IPS DF 4.7 (cell line): ENCODE measurements around the gene USP10.
"Not testable (repeated sequence)": the region's sequence is repeated elsewhere in the genome, so short reads cannot be mapped to it uniquely, and the experiment has no call there.

ENCODE experiments used
- DNase-seq: peaks from one replicate; pipeline ENCODE4 v3.0.0-alpha.2; 2013; ENCODE audit warnings: low spot score; ENCODE audit errors: extremely low read depth

The USP10 gene

GRCh38 chr16:84672276-84673202 is 27.3 kb upstream of the USP10 start:
- no peak for DNase-seq

- no peak for DNase-seq
Observed at GRCh38 chr16:84673203-84673535, 26.6 kb upstream of the USP10 start.

- DNase-seq: no peak
Observed at GRCh38 chr16:84673561-84673960, 26.2 kb upstream of the USP10 start.

DNA sequence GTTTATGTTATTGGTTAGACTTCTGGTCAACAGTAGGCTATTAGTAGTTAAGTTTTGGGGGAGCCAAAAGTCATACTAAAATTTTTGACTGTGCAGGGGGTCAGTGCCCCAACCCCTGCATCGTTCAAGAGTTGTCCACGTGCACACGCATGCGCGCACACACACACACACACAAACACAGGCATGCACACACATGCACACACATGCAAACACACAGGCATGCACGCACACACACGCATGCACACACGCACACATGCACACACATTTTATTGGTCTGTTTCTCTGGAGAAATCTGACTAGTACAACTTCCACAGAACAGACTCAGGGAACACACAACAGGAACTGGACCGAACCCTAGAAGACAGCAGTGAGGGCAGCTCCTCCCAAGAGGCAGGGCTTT is 24.4 kb upstream of the USP10 start:
- DNase-seq: no peak

DNA sequence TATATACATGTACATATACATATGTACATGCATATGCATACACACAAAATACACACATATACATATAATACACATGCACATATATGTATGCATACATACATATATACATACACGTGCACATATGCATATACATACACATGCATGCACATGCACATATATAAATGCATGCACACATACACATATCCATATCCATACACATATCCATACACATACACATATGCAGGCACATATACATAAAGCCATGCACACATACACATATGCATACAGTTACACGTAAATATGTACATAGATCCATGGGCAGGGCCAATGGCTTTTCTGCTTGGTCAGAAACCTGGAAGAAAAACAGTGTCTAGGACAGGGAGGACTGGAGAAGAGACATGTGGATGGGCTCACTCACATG is 23.9 kb upstream of the USP10 start:
- DNase-seq: no peak

DNA sequence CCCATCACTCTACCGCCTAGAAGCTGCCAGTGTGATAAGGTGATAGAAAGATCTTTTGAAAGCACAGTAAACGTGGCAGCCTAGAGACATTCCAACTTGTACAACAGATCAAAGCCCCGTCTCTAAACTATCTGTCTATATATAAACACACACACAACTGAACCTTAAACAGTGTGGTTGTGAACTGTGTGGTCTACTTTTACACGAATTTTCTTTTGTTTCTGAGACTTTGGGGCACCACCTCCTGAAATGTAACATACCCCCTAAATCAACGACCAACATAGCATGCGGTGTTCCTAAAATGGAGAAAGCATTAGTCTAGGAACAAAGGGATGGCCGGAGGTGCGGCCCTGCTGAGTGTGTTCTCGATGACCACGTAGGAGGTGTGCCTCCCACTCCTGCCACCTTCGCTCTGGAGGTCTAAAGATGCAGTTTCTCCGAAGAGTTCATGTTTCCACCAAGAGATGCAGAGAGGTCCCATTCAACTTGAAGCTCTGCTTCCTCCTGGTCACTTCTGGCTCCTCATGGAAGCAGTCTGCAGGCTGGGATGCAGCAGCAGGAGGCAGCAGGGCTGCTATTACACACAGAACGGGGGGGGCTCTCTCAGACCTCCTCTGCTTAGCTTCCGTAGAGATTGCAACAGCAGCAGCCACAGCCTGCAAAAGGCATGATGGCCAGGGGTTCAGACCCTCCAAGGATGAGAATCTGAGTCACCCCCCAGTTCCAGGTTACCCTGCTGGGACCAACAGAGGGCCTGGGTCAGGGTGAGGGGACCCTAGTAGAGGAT is 22.6 kb upstream of the USP10 start:
- DNase-seq: no peak

DNA sequence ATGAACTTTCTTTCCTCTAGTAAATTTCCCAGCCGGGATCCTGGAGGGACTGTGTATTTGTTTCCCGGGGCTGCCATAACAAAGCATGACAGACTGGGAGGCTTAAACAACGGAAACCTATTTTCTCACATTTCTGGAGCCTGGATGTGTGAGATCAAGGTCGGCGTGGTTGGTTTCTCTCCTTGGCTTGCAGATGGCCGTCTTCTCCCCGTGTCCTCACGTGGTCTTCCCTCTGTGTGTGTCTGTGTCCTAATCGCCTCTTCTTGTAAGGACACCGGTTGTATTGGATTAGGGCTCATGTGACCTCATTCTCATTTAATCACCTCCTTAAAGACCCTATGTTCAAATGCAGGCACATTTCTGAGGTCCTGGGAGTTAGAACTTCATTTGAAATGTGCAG is 22.0 kb upstream of the USP10 start:
- no peak for DNase-seq

GRCh38 chr16:84678541-84678940 is 21.3 kb upstream of the USP10 start:
- no peak for DNase-seq

DNA sequence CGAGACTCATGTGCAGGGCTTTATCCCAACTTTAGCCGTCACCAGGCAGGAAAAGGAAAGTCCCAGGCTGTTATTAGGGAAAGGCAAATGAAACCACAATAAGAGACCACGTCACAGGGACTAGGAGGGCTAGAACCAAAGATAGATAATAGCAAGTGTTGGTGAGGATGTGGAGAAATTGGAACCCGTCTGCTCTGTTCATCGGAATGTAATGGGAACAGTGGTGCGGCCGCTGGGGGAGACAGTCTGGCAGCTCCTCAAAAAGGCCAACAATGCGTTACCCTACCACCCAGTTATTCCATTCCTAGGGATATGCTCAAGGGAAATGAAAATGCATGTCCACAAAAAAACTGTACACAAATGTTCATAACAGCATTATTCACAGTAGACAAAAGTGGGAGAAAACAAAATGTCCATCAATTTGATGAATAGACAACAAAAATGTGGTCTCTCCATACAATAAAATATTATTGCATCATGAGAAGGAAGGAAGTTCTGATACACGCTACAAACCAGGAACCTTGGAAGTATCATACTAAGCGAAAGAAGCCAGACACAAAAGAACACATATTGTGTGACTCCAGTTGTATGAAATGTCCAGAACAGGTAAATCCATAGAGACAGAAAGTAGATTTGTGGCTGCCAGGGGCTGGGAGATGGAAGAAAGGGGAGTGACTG is 19.5 kb upstream of the USP10 start:
- DNase-seq: no peak

DNA sequence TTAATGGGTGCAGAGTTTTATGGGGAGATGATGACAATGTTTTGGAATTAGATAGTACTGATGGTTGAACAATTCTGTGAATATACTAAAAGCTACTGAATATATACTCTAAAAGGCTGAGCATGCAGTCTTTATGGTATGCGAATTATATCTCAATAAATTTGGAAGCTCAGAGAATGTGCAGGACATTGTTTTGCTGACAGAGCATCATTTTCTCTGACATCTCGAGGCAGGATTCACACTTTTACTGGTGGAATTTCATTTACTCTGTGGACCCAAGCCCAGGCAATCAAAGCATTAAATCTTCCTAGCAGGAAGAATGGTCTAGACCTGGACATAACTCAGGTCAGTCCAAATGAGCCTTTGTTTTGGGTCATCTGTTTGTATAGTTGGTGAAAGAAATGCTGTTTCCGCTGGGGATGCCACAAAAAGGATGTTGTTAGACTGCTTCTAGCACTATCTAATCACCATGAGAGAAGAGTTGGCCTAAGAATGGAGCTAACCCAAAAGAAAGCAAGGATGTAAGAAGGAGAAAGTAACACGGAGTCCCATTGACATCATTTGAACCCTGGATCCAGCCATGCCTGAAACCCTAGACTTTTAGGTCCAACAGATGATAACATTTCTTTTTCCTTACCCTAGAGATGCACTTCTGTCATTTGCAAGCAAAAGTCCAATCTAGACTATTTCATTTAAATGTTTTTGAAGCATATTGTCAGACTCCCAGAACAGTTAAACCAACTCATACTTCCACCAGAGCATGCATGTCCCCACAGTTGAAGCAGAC is 18.8 kb upstream of the USP10 start:
- no peak for DNase-seq

DNA sequence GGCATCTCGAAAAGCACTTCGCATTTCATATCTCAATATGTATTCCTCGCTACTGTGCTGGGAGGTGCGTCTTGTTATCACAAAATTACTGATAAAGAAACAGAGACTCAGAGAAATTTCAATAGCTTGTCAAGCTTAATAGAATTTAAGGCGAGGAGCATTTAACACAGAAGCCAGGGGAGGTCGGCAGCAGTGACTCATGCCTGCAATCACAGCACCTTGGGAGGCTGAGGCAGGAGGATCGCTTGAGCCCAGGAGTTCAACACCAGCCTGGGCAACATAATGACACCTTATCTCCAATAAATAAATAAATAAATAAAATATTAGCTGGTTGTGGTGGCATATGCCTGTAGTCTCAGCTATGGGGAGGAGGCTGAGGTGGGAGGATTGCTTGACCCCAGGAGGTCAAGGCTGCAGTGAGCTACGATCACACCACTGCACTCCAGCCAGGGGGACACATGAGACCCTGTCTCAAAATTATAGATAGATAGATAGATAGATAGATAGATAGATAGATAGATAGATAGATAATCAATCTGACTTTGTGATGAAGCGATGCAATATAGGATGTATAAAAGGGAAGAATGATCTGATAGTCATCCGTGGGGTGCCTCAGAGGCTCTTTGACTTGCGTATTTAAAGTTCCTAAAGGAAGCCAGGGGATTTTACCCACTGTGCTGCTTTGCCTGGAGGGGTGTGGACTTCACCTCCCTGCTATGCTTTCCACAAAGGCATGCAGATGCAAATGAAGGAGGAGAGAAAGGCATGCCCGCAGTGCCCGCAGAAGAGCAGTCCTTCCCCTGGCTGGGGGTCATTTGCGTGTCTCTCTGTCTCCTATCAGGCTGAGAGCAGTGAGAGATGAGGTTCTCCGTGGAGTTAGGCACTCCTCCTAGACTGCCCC is 15.9 kb upstream of the USP10 start:
- DNase-seq: no peak

DNA sequence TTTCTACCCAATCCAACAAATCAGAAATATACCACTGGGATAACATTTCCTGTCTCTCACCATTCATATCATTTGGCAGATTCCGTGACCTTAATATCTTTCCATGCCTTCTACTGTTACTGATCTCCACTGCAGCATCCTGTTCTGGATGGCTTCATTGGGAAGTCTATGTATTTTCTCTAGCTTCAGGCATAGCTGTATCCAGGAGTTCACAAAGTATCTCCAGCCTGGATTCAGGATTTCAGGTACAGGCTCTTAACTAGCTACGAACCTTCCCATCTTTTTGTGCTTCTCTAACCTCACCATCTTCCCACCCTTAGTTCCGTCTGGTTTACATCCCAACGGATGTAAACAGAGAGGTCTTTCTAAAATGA is 15.2 kb upstream of the USP10 start:
- DNase-seq: no peak

- DNase-seq: no peak
Observed at GRCh38 chr16:84685210-84685609, 14.6 kb upstream of the USP10 start.

DNA sequence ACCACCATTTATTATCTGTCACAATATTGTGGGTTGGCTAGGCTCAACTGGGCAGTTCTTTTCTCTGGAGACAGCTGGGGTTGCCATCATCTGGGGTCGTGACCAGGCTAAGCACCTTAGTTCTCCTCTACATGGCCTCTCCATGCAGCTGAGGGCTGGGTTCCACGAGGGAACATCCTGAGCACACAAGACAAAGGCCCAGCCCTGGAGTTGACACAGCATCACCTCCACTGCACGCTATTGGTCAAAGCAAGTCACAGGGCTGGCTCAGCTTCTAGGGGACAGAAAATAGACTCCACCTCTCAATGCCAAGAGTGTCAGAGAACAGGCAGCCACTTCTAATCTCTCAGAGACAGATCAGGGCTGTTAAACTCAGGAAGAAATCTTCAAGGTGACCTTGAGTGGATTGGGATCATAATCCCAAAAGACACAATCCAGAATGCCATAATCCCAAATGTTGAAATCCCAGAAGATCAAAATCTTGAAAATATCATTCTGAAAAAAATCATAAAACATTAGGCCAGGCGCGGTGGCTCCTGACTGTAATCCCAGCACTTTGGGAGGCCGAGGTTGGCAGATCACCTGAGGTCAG is 13.0 kb upstream of the USP10 start:
- DNase-seq: no peak

DNA sequence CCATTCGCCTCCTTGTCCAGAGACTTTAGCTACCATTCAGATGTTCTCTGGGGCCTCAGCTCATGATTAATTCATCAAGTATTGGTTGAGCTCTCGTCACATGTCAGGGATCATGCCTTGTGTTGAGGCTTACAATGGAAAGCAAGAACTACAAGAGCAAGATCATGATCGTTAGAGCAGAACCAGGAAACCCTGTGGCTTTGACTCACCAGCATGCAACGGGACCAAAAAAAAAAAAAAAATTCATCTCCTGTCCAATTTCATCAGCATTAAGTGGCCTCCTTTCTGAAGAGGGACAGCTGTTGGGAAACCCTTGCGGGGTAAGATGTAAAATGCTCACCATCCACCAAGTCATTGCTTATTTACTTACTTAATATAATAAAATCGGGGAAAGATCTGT is 12.1 kb upstream of the USP10 start:
- no peak for DNase-seq

DNA sequence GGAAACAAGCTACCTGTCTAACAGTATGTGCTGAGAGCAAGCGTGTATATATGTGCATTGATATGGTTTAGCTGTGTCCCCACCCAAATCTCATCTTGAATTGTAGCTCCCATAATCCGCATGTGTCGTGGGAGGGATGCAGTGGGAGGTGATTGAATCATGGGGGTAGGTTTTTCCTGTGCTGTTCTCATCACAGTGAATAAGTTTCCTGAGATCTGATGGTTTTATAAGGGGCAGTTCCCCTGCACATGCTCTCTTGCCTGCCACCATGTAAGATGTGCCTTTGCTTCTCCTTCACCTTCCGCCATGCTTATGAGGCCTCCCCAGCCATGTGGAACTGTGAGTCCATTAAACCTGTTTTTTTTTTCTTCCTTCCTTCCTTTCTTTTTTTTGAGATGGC is 11.6 kb upstream of the USP10 start:
- DNase-seq: not testable (repeated sequence)

DNA sequence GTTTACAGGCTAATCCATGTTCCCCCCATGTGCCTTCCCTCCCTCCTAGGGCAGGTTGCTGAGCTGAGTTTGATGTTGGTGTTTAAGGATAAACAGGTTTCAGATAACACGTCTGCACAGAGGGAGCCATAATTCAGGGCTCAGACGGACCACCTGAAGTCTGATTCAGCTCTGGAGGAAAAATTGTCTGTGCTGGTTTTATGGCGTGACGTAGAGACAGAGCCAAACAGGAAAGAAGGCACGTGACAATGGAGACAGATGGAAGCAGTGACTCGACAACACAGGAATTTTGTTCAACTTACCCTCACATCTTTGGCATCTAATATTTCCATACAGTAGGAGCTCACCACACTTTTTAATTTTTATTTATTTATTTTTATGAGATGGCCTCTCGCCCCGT is 10.7 kb upstream of the USP10 start:
- DNase-seq: no peak

DNA sequence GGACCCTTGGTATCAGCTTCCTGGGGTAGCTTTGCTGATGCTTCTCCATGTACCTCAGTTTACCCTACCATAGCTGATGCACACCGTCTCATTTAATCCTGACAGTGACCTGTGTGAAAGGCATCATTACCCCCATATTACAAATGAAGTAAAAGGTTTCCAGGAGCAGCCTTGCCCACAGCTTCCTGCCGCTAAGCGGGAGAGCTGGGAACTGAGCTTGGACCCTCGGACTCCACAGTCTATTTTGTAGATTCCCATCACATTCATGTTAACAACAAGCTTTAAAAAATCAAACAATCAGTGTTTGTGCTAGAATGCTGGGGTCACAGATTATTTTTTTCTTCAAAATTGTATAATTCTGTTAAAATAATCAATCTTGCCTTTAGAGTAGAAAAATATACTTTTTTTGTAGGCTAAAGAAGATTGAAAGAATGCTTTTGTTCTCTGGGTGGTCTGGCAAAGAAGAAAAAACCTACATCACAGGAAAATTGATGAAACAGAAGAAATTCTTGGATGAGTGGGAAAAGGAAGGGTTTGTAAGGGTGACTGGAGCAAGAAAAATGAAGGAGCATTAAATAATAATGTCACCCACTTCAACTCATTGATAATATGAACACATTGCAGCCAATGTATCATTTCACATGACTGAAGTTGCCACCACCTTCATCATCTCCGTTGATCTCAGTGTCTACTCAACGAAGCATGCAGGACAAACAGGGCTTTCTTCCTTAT is 9.5 kb upstream of the USP10 start:
- no peak for DNase-seq

DNA sequence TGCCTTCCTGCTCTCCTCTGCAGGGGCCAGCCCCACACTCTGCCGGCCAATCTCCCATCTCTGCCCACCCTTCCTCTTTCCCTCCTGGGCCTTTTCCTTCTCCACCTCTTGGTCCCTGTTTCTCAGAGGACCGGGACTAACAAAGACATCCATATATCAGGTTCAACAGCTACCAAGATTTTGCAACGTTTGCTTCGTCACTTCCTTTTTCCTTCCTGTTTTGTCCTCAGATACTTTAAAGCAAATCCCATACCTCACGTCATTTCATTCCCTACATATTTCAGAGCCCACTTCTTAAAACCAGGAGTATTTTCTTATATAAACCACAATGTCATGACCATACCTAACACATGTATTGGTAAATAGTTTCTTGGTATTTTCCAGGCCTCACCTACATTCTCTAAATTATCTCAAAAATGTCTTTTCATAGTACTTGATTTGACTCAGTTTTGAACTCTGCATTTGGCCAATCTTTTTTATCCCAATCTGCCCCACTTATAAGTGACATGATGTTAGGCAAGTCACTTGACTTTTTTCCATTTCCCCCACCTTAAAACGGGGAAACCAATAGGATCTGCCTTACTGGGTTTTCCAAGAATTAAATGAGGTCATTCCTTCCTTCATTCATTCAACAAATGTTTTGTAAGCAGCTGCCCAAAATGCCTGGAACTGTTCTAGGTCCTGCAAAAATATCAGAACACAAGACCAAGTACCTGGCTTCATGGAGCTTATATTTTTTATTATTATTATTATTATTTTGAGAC is 7.2 kb upstream of the USP10 start:
- DNase-seq: no peak
